Body of pancreas (tissue), 4 donors: Measurements from ENCODE around the gene C18orf32. TPM values are rescaled to one million over a fixed set of nuclear protein-coding genes. Genes with fewer than 3 reads are reported as not detected.

Experiments used
- ATAC-seq: fragments of 150-250 bp; one replicate; pipeline ENCODE4 v1.9.1; 2016
- DNase-seq, 4 donors: peaks; one replicate each; pipeline ENCODE4 v3.0.0-alpha.2; 2019
- H3K27ac ChIP-seq, 4 donors: fragments of 200-600 bp; sonication (generic); 1 replicate in 3 of 4; 2 replicates in 1 of 4; pipeline versions ENCODE4 v1.5.1 to v1.6.1; 2016 to 2019; ENCODE audit warnings: mild to moderate bottlenecking in 1 of 4, mixed read lengths in 1 of 4, moderate library complexity in 1 of 4
- H3K27me3 ChIP-seq, 2 donors: fragments of 200-600 bp; sonication (generic); one replicate each; pipeline ENCODE4 v1.6.0; 2016; ENCODE audit warnings: mild to moderate bottlenecking in 1 of 2
- H3K36me3 ChIP-seq, 2 donors: fragments of 200-600 bp; sonication (generic); replicated peaks in 1 of 2; 2 replicates each; pipeline ENCODE4 v1.5.1; 2016; ENCODE audit warnings: low read depth in 2 of 2; ENCODE audit not compliant: insufficient read depth in 1 of 2
- H3K4me1 ChIP-seq: fragments of 200-600 bp; sonication (generic); one replicate; pipeline ENCODE4 v1.6.0; 2016
- H3K4me3 ChIP-seq, 2 donors: fragments of 200-600 bp; sonication (generic); 1 replicate in 1 of 2; 2 replicates in 1 of 2; pipeline ENCODE4 v1.5.1; 2016 to 2019
- H3K9me3 ChIP-seq, 3 donors: fragments of 200-600 bp; sonication (generic); 1 replicate in 2 of 3; 2 replicates in 1 of 3; pipeline ENCODE4 v1.5.1; 2016
- CTCF ChIP-seq, 7 experiments: fragments of 450-650 bp in 4 of 7; fragments of 200-600 bp in 3 of 7; sonication (generic) in 3 of 7; IDR thresholded peaks; one replicate each; pipeline ENCODE4 v1.5.1; 2016 to 2019; ENCODE audit warnings: antibody characterized with exemption in 7 of 7
- POLR2A ChIP-seq, 3 donors: fragments of 450-650 bp; IDR thresholded peaks; one replicate each; pipeline ENCODE4 v1.6.1; 2016; ENCODE audit warnings: antibody characterized with exemption in 3 of 3, mild to moderate bottlenecking in 2 of 3
- WGBS, 2 donors: methylation state at CpG; one replicate each; pipeline ENCODE4 v1.1.5; 2017; 5-methylcytosine and 5-hydroxymethylcytosine counted together
- intact Hi-C: fragments of 100-400 bp; cut with DNase I; formaldehyde crosslinking; loops from one replicate; pipeline ENCODE4 v1.15.1; 2023
- total RNA-seq, 2 donors: library from RNA; depleted of rRNA; stranded (reverse); fragments of >200 nt; gene quantifications; one replicate each; pipeline ENCODE4 v1.1.0, GENCODE V29; 2016

Gene C18orf32
- 10 to 100 TPM; 19.7 to 22.4 TPM for total RNA-seq

GRCh38 chr18:49486953-49487710, at the start of gene C18orf32:
Gene C18orf32 (minus strand): TSS chr18:49487234. CDS start chr18:49483748, 3,486 bp downstream.
- peak; percentile 97 for ATAC-seq
- H3K27ac ChIP-seq: peak within 1 kb of the TSS; percentile 79 to 98 (median 88)
- intact Hi-C loops: no loop called here
- TF ChIP-seq POLR2A (IDR thresholded peaks at IDR 0.05) (peak; percentile 91 to 96 (median 93)), CTCF (IDR thresholded peaks at IDR 0.05) (peak in 1 of 7 experiments; percentile 12)
- 3 to 5% methylated on average over 37 to 66 of the region's 69 CpGs for WGBS, 2 donors
- H3K4me3 ChIP-seq: peak within 1 kb of the TSS; percentile 57 to 72
- DNase-seq: peak; percentile 94 to 95 (median 94)
- H3K4me1 ChIP-seq: peaks cover 46% of the 10 kb centered on the region
- peaks cover 3 to 7% of the 10 kb centered on the region in 2 donors for H3K36me3 ChIP-seq
- H3K27me3 ChIP-seq: no peaks in the 10 kb centered on the region
- no peaks in the 10 kb centered on the region for H3K9me3 ChIP-seq

GRCh38 chr18:49534846-49535601, 48.0 kb upstream of the C18orf32 start:
- Histone ChIP-seq H3K36me3 (no peaks in the 10 kb centered on the region), H3K4me3 (no peak overlapping the region), H3K27me3 (no peaks in the 10 kb centered on the region), H3K27ac (no peak overlapping the region), H3K9me3 (no peaks in the 10 kb centered on the region), H3K4me1 (no peaks in the 10 kb centered on the region)
- ATAC-seq (no peak), DNase-seq (no peak)
- TF ChIP-seq POLR2A (IDR thresholded peaks at IDR 0.05): no peak
- no peak for TF ChIP-seq CTCF (IDR thresholded peaks at IDR 0.05)
- WGBS, 2 donors: 87 to 96% methylated on average over 1 of the region's 1 CpG
- intact Hi-C loops: no loop called here

GRCh38 chr18:49531678-49532153, 44.7 kb upstream of the C18orf32 start:
- Histone ChIP-seq H3K27ac (no peak overlapping the region), H3K27me3 (no peaks in the 10 kb centered on the region), H3K9me3 (no peaks in the 10 kb centered on the region), H3K36me3 (no peaks in the 10 kb centered on the region), H3K4me3 (no peak overlapping the region), H3K4me1 (no peaks in the 10 kb centered on the region)
- ATAC-seq (no peak), DNase-seq (peak in 1 of 4 donors; percentile 3)
- no peak for TF ChIP-seq CTCF (IDR thresholded peaks at IDR 0.05)
- TF ChIP-seq POLR2A (IDR thresholded peaks at IDR 0.05): no peak
- intact Hi-C loops: no loop called here
- 69% methylated on average over 10 of the region's 10 CpGs for WGBS, 2 donors

GRCh38 chr18:49529596-49529995, 42.6 kb upstream of the C18orf32 start:
- no peak overlapping the region for H3K27ac ChIP-seq
- no peaks in the 10 kb centered on the region for H3K36me3 ChIP-seq
- no peak for ATAC-seq

More at GRCh38 chr18:49529596-49529995, 42.6 kb upstream of the C18orf32 start:
- H3K27me3 ChIP-seq: no peaks in the 10 kb centered on the region
- no peak for TF ChIP-seq CTCF (IDR thresholded peaks at IDR 0.05)
- no peak for TF ChIP-seq POLR2A (IDR thresholded peaks at IDR 0.05)
- H3K4me1 ChIP-seq: no peaks in the 10 kb centered on the region
- no peak overlapping the region for H3K4me3 ChIP-seq
- WGBS, 2 donors: 68 to 69% methylated on average over 3 of the region's 3 CpGs
- no peak for DNase-seq
- intact Hi-C loops: no loop called here
- H3K9me3 ChIP-seq: no peaks in the 10 kb centered on the region
